ENCODE results near the gene HOXD10.

HOXD10 gene

GRCh38 chr2:176115883-176116813 lies at the start of gene HOXD10:
TSS of gene HOXD10 (plus strand) at chr2:176116778. CDS start at chr2:176116834, 56 bp downstream.
- Histone ChIP-seq H3K4me1 (ENCODE audit: control insufficient read depth, insufficient read depth, low read length) (peaks cover 3% of the 10 kb centered on the region), H3K27me3 (ENCODE audit: control insufficient read depth in 1 of 2, insufficient read depth in 2 of 2, low read length in 2 of 2) (peaks cover 89 to 97% of the 10 kb centered on the region in 2 donors), H3K9me3 (ENCODE audit: control insufficient read depth in 2 of 2, low read length in 2 of 2) (peaks cover 4% of the 10 kb centered on the region in 2 donors), H3K36me3 (ENCODE audit: control insufficient read depth in 2 of 2, insufficient read depth in 2 of 2, low read length in 2 of 2) (no peaks in the 10 kb centered on the region), H3K9ac (ENCODE audit: low read length in 2 of 2) (no peak within 1 kb of the TSS), H3K4me3 (ENCODE audit: low read length in 2 of 2) (no peak within 1 kb of the TSS), H3K27ac (ENCODE audit: low read length) (no peak within 1 kb of the TSS)

DNA sequence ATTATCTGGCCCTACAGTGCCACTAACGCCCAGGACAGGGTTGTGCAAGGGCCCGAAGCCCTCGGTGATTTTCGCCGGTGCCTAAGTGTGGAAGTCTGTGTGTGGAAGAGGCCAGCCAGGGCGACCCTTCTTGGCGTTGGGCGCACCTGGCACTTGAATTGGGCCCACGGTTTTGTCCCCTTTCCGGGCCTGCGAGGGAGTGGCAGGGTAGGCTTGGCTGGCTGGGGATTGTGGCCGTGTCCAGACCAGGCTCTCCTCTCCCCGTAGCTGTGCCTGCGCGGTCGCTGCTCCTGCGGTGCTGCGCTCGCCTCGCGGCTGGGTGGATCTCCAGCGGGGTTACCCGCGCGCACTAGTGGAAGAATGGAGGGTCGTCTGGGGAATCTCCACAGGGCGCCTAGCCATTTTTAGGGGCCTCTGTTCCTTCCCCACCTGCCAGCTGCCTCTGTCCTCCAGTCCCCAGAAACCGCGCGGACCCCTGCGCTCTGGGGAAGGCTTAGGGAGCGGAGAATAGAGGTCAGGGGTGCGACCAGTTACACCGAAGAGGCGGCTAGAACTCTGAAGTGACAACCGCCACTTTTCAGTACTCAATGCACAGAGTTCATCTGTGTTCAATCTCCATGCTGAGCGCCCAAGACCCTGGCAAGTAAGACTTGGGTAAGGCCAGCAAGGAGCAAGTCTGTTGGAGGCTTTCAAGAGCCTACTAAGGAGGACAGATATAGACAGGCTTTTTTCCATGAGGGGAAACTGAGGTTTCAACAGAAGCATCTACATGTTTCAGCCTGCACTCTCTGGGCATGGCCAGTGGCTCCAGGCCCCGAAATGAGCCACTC lies 48.8 kb upstream of the HOXD10 start:
- no peak overlapping the region for H3K9ac ChIP-seq (ENCODE audit: low read length in 2 of 2)
- H3K27ac ChIP-seq (ENCODE audit: low read length): no peak overlapping the region
- H3K4me1 ChIP-seq (ENCODE audit: control insufficient read depth, insufficient read depth, low read length): peaks cover 20% of the 10 kb centered on the region
- H3K9me3 ChIP-seq (ENCODE audit: control insufficient read depth in 2 of 2, low read length in 2 of 2): peaks cover 0 to 3% of the 10 kb centered on the region in 2 donors
- H3K27me3 ChIP-seq (ENCODE audit: control insufficient read depth in 1 of 2, insufficient read depth in 2 of 2, low read length in 2 of 2): peaks cover 66 to 80% of the 10 kb centered on the region in 2 donors
- no peaks in the 10 kb centered on the region for H3K36me3 ChIP-seq (ENCODE audit: control insufficient read depth in 2 of 2, insufficient read depth in 2 of 2, low read length in 2 of 2)
- H3K4me3 ChIP-seq (ENCODE audit: low read length in 2 of 2): peak overlapping the region; percentile 45 to 58

DNA sequence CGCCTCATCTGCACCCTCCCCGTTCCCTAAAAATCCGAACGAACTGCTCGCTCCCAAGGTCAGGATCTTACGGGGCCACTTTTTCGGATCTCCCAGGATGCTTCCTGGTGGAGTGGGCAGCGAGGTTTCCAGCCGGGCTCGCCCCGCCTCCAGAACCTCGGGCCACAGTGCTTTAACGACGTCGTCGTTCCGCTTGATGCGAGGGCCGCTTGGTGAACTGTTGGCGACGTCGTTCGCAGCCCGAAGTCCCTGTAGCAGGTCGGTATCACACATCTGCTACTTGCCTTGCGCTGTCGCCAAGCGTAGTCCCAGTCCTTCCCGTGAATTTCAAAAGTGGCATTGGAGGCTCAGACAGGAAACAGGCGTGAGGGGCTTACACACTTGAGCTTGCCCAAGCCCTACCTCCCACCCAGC lies 48.2 kb upstream of the HOXD10 start:
- Histone ChIP-seq H3K27me3 (ENCODE audit: control insufficient read depth in 1 of 2, insufficient read depth in 2 of 2, low read length in 2 of 2) (peaks cover 70 to 87% of the 10 kb centered on the region in 2 donors), H3K9ac (ENCODE audit: low read length in 2 of 2) (no peak overlapping the region), H3K4me1 (ENCODE audit: control insufficient read depth, insufficient read depth, low read length) (peaks cover 20% of the 10 kb centered on the region), H3K36me3 (ENCODE audit: control insufficient read depth in 2 of 2, insufficient read depth in 2 of 2, low read length in 2 of 2) (no peaks in the 10 kb centered on the region), H3K4me3 (ENCODE audit: low read length in 2 of 2) (peak overlapping the region in 1 of 2 donors; percentile 35), H3K9me3 (ENCODE audit: control insufficient read depth in 2 of 2, low read length in 2 of 2) (peaks cover 0 to 3% of the 10 kb centered on the region in 2 donors), H3K27ac (ENCODE audit: low read length) (no peak overlapping the region)

DNA sequence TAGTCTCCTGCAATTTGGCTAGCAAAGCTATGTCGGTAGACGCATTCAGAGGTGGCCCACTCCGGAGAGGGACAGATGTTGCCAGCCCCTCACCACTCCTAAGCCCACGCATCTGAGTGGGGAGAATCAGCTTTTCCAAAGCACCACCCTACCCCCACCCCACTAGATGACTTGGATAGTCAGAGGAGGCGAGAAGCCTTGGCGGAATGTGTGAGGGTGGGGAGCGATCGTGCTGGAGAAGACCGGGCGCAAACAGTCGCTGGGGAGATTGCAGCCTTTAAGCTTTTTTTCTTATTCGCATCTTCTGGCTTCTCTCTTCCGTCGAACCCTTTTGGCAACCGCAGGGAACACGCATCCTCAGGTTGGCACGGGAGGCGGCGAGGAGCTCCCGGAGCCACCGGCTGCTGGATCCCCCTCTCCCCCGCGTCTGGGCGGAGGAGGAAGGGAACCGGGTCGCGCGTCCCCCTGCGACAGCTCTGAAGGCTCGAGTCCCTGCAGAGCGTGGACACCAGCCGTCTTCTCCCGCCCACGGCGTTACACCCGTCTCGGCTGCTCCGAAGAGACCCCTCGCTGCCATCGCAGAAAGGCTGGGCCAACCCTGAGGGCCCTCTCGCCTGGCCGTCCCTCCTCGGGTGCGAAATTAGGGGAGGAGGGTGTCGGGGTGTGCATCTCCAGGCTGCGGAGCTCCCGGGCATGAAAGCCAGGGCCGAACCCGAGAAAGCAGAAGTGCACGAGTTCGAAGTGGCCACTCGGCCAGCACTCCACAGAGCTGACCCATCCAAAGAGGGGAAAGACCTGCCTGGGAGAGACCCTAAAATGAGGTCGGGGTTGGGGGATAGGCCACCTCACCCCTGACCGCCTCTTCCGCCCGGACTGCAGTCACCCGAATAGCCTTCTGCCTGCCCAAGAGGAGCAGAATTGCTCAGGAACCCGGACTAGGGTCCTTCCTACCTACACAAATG lies 45.0 kb upstream of the HOXD10 start:
- no peak overlapping the region for H3K4me3 ChIP-seq (ENCODE audit: low read length in 2 of 2)
- no peaks in the 10 kb centered on the region for H3K36me3 ChIP-seq (ENCODE audit: control insufficient read depth in 2 of 2, insufficient read depth in 2 of 2, low read length in 2 of 2)
- peaks cover 20% of the 10 kb centered on the region for H3K4me1 ChIP-seq (ENCODE audit: control insufficient read depth, insufficient read depth, low read length)
- H3K27ac ChIP-seq (ENCODE audit: low read length): no peak overlapping the region
- peaks cover 0 to 3% of the 10 kb centered on the region in 2 donors for H3K9me3 ChIP-seq (ENCODE audit: control insufficient read depth in 2 of 2, low read length in 2 of 2)
- no peak overlapping the region for H3K9ac ChIP-seq (ENCODE audit: low read length in 2 of 2)
- peaks cover 91 to 98% of the 10 kb centered on the region in 2 donors for H3K27me3 ChIP-seq (ENCODE audit: control insufficient read depth in 1 of 2, insufficient read depth in 2 of 2, low read length in 2 of 2)

DNA sequence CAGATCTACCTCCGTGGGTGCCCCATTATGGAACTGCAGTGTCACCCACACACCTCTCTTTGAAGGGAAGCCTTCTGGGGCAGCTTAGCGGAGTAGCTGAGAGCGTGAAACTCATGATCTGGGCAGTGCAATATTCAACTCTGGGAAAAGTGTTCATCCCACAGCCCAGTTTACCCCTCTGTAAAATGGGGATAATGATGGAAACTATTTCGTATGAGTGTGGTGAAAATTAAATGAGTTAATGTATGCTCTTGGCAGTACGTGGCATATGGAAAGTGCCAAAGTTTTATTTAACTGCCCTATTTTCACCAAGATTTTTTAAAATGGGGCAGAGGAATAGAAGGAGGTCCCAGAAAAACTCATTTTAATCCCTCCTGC lies 44.3 kb upstream of the HOXD10 start:
- H3K36me3 ChIP-seq (ENCODE audit: control insufficient read depth in 2 of 2, insufficient read depth in 2 of 2, low read length in 2 of 2): no peaks in the 10 kb centered on the region
- no peak overlapping the region for H3K4me3 ChIP-seq (ENCODE audit: low read length in 2 of 2)
- H3K9ac ChIP-seq (ENCODE audit: low read length in 2 of 2): no peak overlapping the region
- H3K27me3 ChIP-seq (ENCODE audit: control insufficient read depth in 1 of 2, insufficient read depth in 2 of 2, low read length in 2 of 2): peaks cover 85 to 98% of the 10 kb centered on the region in 2 donors
- H3K27ac ChIP-seq (ENCODE audit: low read length): no peak overlapping the region
- H3K4me1 ChIP-seq (ENCODE audit: control insufficient read depth, insufficient read depth, low read length): peaks cover 13% of the 10 kb centered on the region
- H3K9me3 ChIP-seq (ENCODE audit: control insufficient read depth in 2 of 2, low read length in 2 of 2): peaks cover 0 to 3% of the 10 kb centered on the region in 2 donors

DNA sequence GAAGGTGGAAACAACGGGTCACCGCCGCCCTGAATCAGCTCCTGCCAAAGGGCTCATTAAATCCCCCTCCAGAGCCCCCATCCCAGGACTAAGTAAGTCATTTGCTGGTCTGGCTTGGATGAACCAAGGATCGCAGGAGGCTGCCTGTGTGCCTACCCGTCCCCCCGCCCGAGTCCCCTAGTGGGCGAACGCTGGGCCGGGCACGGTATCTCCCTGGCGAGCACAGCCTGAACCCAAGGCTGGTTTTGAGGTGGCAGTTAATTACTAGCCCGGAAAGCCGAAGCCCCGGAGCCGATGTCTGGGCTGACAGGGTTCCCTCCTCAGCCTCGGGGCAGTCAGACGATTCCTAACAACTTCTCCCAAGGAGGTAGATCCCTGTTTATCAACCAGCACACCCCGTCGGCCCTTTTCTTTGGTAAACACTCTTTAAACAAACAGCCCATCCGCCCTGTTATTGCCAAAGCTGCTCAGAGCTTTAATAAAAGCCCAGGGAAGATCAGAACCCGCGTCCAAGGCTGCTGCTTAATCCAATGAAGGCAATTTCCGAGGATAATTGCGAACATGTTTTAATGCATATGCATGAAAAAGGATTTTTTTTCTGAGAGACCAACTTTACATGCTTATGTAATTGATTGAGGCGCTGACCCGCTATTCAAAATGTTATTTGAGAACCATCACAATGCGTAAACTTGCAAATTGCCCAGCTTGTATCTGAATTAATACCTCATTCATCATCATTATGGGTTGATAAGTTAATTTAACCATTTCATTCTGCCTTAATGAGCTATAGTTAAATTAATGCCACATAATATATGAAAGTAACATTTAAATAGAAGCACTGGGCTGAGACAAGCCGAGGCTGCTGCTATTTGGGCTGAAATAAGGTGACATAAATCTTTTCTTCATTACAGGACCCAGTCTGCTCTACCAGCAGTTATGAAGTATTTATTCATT lies 43.4 kb upstream of the HOXD10 start:
- peaks cover 79 to 96% of the 10 kb centered on the region in 2 donors for H3K27me3 ChIP-seq (ENCODE audit: control insufficient read depth in 1 of 2, insufficient read depth in 2 of 2, low read length in 2 of 2)
- no peak overlapping the region for H3K4me3 ChIP-seq (ENCODE audit: low read length in 2 of 2)
- no peaks in the 10 kb centered on the region for H3K36me3 ChIP-seq (ENCODE audit: control insufficient read depth in 2 of 2, insufficient read depth in 2 of 2, low read length in 2 of 2)
- H3K9me3 ChIP-seq (ENCODE audit: control insufficient read depth in 2 of 2, low read length in 2 of 2): peaks cover 0 to 3% of the 10 kb centered on the region in 2 donors
- H3K9ac ChIP-seq (ENCODE audit: low read length in 2 of 2): no peak overlapping the region
- peaks cover 5% of the 10 kb centered on the region for H3K4me1 ChIP-seq (ENCODE audit: control insufficient read depth, insufficient read depth, low read length)
- H3K27ac ChIP-seq (ENCODE audit: low read length): no peak overlapping the region

DNA sequence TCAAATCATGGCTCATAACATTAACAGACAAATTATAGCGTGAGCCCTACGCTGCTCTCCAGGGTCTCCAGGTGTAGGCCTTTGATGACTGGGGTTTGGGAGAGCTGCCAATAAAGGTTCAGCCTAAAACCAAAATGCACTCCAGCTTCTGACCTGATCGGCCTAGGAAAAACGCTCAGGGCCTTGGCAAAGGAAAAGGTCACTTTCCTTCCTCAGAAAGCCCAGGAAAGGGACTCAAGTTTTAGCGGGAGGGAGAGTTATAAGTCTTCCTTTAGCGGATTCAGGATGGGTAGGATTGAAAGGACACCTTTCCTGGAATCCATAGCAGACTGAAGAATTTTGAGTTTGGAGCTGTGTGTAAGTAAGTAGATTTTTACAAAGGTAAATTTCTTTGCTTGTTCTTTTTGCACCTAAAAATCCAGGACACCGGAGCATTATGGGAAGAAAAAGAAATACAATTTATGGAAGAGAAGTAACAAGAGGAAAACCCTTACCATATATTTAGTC lies 41.6 kb upstream of the HOXD10 start:
- peaks cover 0 to 7% of the 10 kb centered on the region in 2 donors for H3K9me3 ChIP-seq (ENCODE audit: control insufficient read depth in 2 of 2, low read length in 2 of 2)
- no peak overlapping the region for H3K4me3 ChIP-seq (ENCODE audit: low read length in 2 of 2)
- no peaks in the 10 kb centered on the region for H3K36me3 ChIP-seq (ENCODE audit: control insufficient read depth in 2 of 2, insufficient read depth in 2 of 2, low read length in 2 of 2)
- H3K27ac ChIP-seq (ENCODE audit: low read length): no peak overlapping the region
- H3K9ac ChIP-seq (ENCODE audit: low read length in 2 of 2): no peak overlapping the region
- H3K4me1 ChIP-seq (ENCODE audit: control insufficient read depth, insufficient read depth, low read length): peaks cover 9% of the 10 kb centered on the region
- H3K27me3 ChIP-seq (ENCODE audit: control insufficient read depth in 1 of 2, insufficient read depth in 2 of 2, low read length in 2 of 2): peaks cover 75 to 96% of the 10 kb centered on the region in 2 donors

DNA sequence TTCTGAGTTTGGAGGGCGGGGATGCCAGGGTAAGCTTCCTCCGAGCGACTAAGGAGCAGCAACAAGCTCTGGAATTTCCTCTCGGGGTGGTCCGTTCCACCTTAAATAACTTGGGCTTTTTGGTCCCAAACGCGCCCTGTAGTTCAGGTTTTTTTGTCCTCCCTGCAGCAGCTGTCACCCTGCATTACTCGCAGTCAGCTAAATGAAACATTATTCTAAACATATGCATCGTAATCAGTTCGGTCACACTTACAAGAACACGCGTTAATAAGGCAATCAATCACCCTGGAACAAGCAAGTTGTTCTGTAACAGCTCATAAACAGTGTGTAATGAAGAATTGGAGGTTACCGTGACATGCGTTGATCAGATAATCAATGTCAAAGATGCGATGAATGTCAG lies 41.1 kb upstream of the HOXD10 start:
- H3K27ac ChIP-seq (ENCODE audit: low read length): no peak overlapping the region
- no peaks in the 10 kb centered on the region for H3K36me3 ChIP-seq (ENCODE audit: control insufficient read depth in 2 of 2, insufficient read depth in 2 of 2, low read length in 2 of 2)
- peaks cover 0 to 7% of the 10 kb centered on the region in 2 donors for H3K9me3 ChIP-seq (ENCODE audit: control insufficient read depth in 2 of 2, low read length in 2 of 2)
- H3K4me3 ChIP-seq (ENCODE audit: low read length in 2 of 2): no peak overlapping the region
- peaks cover 70 to 95% of the 10 kb centered on the region in 2 donors for H3K27me3 ChIP-seq (ENCODE audit: control insufficient read depth in 1 of 2, insufficient read depth in 2 of 2, low read length in 2 of 2)
- H3K4me1 ChIP-seq (ENCODE audit: control insufficient read depth, insufficient read depth, low read length): peaks cover 13% of the 10 kb centered on the region
- no peak overlapping the region for H3K9ac ChIP-seq (ENCODE audit: low read length in 2 of 2)

GRCh38 chr2:176076063-176076462 lies 40.5 kb upstream of the HOXD10 start:
- H3K4me1 ChIP-seq (ENCODE audit: control insufficient read depth, insufficient read depth, low read length): peaks cover 14% of the 10 kb centered on the region
- H3K27ac ChIP-seq (ENCODE audit: low read length): no peak overlapping the region
- H3K9me3 ChIP-seq (ENCODE audit: control insufficient read depth in 2 of 2, low read length in 2 of 2): peaks cover 0 to 9% of the 10 kb centered on the region in 2 donors
- peaks cover 70 to 95% of the 10 kb centered on the region in 2 donors for H3K27me3 ChIP-seq (ENCODE audit: control insufficient read depth in 1 of 2, insufficient read depth in 2 of 2, low read length in 2 of 2)
- no peak overlapping the region for H3K4me3 ChIP-seq (ENCODE audit: low read length in 2 of 2)
- no peaks in the 10 kb centered on the region for H3K36me3 ChIP-seq (ENCODE audit: control insufficient read depth in 2 of 2, insufficient read depth in 2 of 2, low read length in 2 of 2)
- H3K9ac ChIP-seq (ENCODE audit: low read length in 2 of 2): no peak overlapping the region
